HG02763 (cell line): ENCODE measurements around the gene SEMA3D.
"Not testable (repeated sequence)": the region's sequence is repeated elsewhere in the genome, so short reads cannot be mapped to it uniquely, and the experiment has no call there.

Experiments used
- ATAC-seq: cut with Tn5 transposase; IDR thresholded peaks from one replicate; pipeline ENCODE4 v1.9.1; 2021; ENCODE audit warnings: mild to moderate bottlenecking, moderate library complexity; ENCODE audit not compliant: unreplicated experiment

The SEMA3D gene

GRCh38 chr7:85000735-85001350 lies 186.0 kb downstream of the SEMA3D start:
- ATAC-seq, result no peak

- ATAC-seq, result no peak
Measured at GRCh38 chr7:84999450-84999849, 187.4 kb downstream of the SEMA3D start.

GRCh38 chr7:84998665-84999064 lies 188.2 kb downstream of the SEMA3D start:
- no peak for ATAC-seq

- no peak for ATAC-seq
Measured at GRCh38 chr7:84997626-84998025, 189.2 kb downstream of the SEMA3D start.

- not testable (repeated sequence) for ATAC-seq
Measured at GRCh38 chr7:84992954-84993353, 193.9 kb downstream of the SEMA3D start.

GRCh38 chr7:84985073-84985784 lies 201.6 kb downstream of the SEMA3D start:
- ATAC-seq, result no peak

- no peak for ATAC-seq
Measured at GRCh38 chr7:84982199-84982598, 204.7 kb downstream of the SEMA3D start.

- no peak for ATAC-seq
Measured at GRCh38 chr7:84981055-84981976, 205.5 kb downstream of the SEMA3D start.

GRCh38 chr7:84975586-84976185 lies 211.2 kb downstream of the SEMA3D start:
- ATAC-seq, result no peak

GRCh38 chr7:84971360-84971759 lies 215.5 kb downstream of the SEMA3D start:
- ATAC-seq, result no peak

GRCh38 chr7:84970670-84971069 lies 216.2 kb downstream of the SEMA3D start:
- ATAC-seq, result no peak

GRCh38 chr7:84953234-84953633 lies 233.6 kb downstream of the SEMA3D start:
- no peak for ATAC-seq

- ATAC-seq, result no peak
Measured at GRCh38 chr7:84950836-84951235, 236.0 kb downstream of the SEMA3D start.

- no peak for ATAC-seq
Measured at GRCh38 chr7:84949501-84949900, 237.4 kb downstream of the SEMA3D start.

- no peak for ATAC-seq
Measured at GRCh38 chr7:84949067-84949466, 237.8 kb downstream of the SEMA3D start.

- no peak for ATAC-seq
Measured at GRCh38 chr7:84948634-84949033, 238.2 kb downstream of the SEMA3D start.

- ATAC-seq, result no peak
Measured at GRCh38 chr7:84946549-84946948, 240.3 kb downstream of the SEMA3D start.
